Uterus (tissue), 2 donors: Measurements from ENCODE around the gene SHISA5.
"Not testable (repeated sequence)": the region's sequence is repeated elsewhere in the genome, so short reads cannot be mapped to it uniquely, and the experiment has no call there.

Experiments
- CTCF ChIP-seq, 4 experiments: fragments of 200-600 bp in 2 of 4; fragments of 450-650 bp in 2 of 4; sonication (generic) in 2 of 4; IDR thresholded peaks; one replicate each; pipeline ENCODE4 v1.5.1; 2016 to 2019; ENCODE audit warnings: antibody characterized with exemption in 4 of 4, mild to moderate bottlenecking in 2 of 4, moderate library complexity in 1 of 4
- POLR2A ChIP-seq, 2 donors: fragments of 450-650 bp; IDR thresholded peaks; one replicate each; pipeline ENCODE4 v1.6.1; 2016; ENCODE audit warnings: antibody characterized with exemption in 2 of 2, mild to moderate bottlenecking in 1 of 2, moderate library complexity in 1 of 2

GRCh38 chr3:48482822-48483221 lies 21.2 kb downstream of the SHISA5 start:
- TF ChIP-seq CTCF, POLR2A (IDR thresholded peaks at IDR 0.05): not testable (repeated sequence)
